Measurements from ENCODE around the gene DNAJC5. TPM values are rescaled to one million over a fixed set of nuclear protein-coding genes. Genes with fewer than 3 reads are reported as not detected.
"Not testable (repeated sequence)": the region's sequence is repeated elsewhere in the genome, so short reads cannot be mapped to it uniquely, and the experiment has no call there.

DNAJC5 gene
- total RNA-seq, 1 donor from 2014 or later = 30.1 TPM

- ATAC-seq (no peak), DNase-seq (ENCODE audit: low spot score) (no peak)
- intact Hi-C loops (cut with DNase I) = no loop called here
Observed at GRCh38 chr20:63970714-63971431, 75.9 kb downstream of the DNAJC5 start.

- DNase-seq (ENCODE audit: low spot score); ATAC-seq; intact Hi-C loops (cut with DNase I): not testable (repeated sequence)
Observed at GRCh38 chr20:63971960-63972311, 77.0 kb downstream of the DNAJC5 start.

- DNase-seq (ENCODE audit: low spot score) (no peak), ATAC-seq (no peak)
- intact Hi-C loops (cut with DNase I) = no loop called here
Observed at GRCh38 chr20:63972312-63973159, 77.6 kb downstream of the DNAJC5 start.

GRCh38 chr20:63973160-63973479 is 78.2 kb downstream of the DNAJC5 start:
- DNase-seq (ENCODE audit: low spot score) (no peak), ATAC-seq (no peak)
- intact Hi-C loops (cut with DNase I) = no loop called here

GRCh38 chr20:63973636-63974401 is 78.9 kb downstream of the DNAJC5 start:
- DNase-seq (ENCODE audit: low spot score) = peak; percentile 94
- intact Hi-C loops (cut with DNase I) = no loop called here
- peak; percentile 92 for ATAC-seq

- DNase-seq (ENCODE audit: low spot score) = peak; percentile 61
- ATAC-seq = no peak
- intact Hi-C loops (cut with DNase I) = loop anchor here (5.0 kb wide), 1 partner anchor 437 kb away; the partner anchor contains the start of gene PTK6
Observed at GRCh38 chr20:63974402-63975200, 79.7 kb downstream of the DNAJC5 start.

GRCh38 chr20:63976511-63976910 is 81.6 kb downstream of the DNAJC5 start:
- intact Hi-C loops (cut with DNase I) = loop anchor here (5.0 kb wide), 1 partner anchor 439 kb away; the partner anchor contains the start of gene PTK6
- DNase-seq (ENCODE audit: low spot score); ATAC-seq: not testable (repeated sequence)

GRCh38 chr20:63976980-63977738 is 82.2 kb downstream of the DNAJC5 start:
- intact Hi-C loops (cut with DNase I) = loop anchor here (5.0 kb wide), 1 partner anchor 440 kb away; the partner anchor contains the start of gene PTK6
- DNase-seq (ENCODE audit: low spot score) = no peak
- ATAC-seq = no peak

GRCh38 chr20:63977739-63978276 is 82.9 kb downstream of the DNAJC5 start:
- ATAC-seq = no peak
- intact Hi-C loops (cut with DNase I) = loop anchor here (5.0 kb wide), 1 partner anchor 441 kb away; the partner anchor contains the start of gene PTK6
- DNase-seq (ENCODE audit: low spot score) = no peak

- intact Hi-C loops (cut with DNase I) = loop anchor here (5.0 kb wide), 1 partner anchor 441 kb away; the partner anchor contains the start of gene PTK6
- peak; percentile 81 for DNase-seq (ENCODE audit: low spot score)
- ATAC-seq = no peak
Observed at GRCh38 chr20:63978319-63979228, 83.6 kb downstream of the DNAJC5 start.

GRCh38 chr20:63979229-63979556 is 84.3 kb downstream of the DNAJC5 start:
- ATAC-seq (no peak), DNase-seq (ENCODE audit: low spot score) (no peak)
- intact Hi-C loops (cut with DNase I) = loop anchor here (5.0 kb wide), 1 partner anchor 442 kb away; the partner anchor contains the start of gene PTK6

GRCh38 chr20:63979557-63980316 is 84.8 kb downstream of the DNAJC5 start, which contains the start of gene SAMD10:
Gene SAMD10, minus strand, starts transcription at chr20:63979642. Its CDS starts 175 bp downstream, at chr20:63979467.
- ATAC-seq = peak; percentile 23
- DNase-seq (ENCODE audit: low spot score) = peak; percentile 80
- intact Hi-C loops (cut with DNase I) = loop anchor here (5.0 kb wide), 1 partner anchor 442 kb away; the partner anchor contains the start of gene PTK6

GRCh38 chr20:63980317-63980805 is 85.4 kb downstream of the DNAJC5 start:
- intact Hi-C loops (cut with DNase I) = no loop called here
- ATAC-seq (peak; percentile 56), DNase-seq (ENCODE audit: low spot score) (no peak)

- intact Hi-C loops (cut with DNase I) = no loop called here
- ATAC-seq = peak; percentile 96
- peak; percentile 97 for DNase-seq (ENCODE audit: low spot score)
Observed at GRCh38 chr20:63980806-63981728, 86.1 kb downstream of the DNAJC5 start, which contains the start of gene PRPF6. Gene PRPF6, plus strand, starts transcription at chr20:63981132. Its CDS starts 114 bp downstream, at chr20:63981246.

Data from sciatic nerve (tissue), 2 donors.